GM12872 (cell line): Measurements from ENCODE around the gene SUSD1.

Source experiments
- TF ChIP-seq, protein P1 (sequence below): IDR thresholded peaks from 3 replicates; pipeline ENCODE4 v1.5.1; 2011; ENCODE audit warnings: low read depth, mild to moderate bottlenecking, low read length, moderate library complexity; ENCODE audit not compliant: insufficient read depth

The SUSD1 gene

DNA sequence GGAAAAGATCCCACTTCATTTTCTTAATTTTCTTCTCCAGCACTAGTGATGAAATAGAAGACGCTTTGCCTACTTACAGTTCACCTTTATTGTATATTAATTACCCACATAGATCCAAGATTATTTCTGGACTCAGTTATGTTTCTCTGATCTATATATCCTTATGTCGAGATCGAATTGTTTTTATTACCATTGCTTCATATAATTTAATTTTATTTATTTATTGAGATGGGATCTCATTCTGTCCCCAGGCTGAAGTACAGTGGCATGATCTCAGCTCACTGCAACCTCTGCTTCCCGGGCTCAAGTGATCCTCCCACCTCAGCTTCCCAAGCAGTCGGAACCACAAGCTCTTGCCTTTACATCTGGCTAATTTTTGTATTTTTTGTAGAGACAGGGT lies 157.2 kb downstream of the SUSD1 start:
- TF ChIP-seq, protein P1, sequence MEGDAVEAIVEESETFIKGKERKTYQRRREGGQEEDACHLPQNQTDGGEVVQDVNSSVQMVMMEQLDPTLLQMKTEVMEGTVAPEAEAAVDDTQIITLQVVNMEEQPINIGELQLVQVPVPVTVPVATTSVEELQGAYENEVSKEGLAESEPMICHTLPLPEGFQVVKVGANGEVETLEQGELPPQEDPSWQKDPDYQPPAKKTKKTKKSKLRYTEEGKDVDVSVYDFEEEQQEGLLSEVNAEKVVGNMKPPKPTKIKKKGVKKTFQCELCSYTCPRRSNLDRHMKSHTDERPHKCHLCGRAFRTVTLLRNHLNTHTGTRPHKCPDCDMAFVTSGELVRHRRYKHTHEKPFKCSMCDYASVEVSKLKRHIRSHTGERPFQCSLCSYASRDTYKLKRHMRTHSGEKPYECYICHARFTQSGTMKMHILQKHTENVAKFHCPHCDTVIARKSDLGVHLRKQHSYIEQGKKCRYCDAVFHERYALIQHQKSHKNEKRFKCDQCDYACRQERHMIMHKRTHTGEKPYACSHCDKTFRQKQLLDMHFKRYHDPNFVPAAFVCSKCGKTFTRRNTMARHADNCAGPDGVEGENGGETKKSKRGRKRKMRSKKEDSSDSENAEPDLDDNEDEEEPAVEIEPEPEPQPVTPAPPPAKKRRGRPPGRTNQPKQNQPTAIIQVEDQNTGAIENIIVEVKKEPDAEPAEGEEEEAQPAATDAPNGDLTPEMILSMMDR: no peak

DNA sequence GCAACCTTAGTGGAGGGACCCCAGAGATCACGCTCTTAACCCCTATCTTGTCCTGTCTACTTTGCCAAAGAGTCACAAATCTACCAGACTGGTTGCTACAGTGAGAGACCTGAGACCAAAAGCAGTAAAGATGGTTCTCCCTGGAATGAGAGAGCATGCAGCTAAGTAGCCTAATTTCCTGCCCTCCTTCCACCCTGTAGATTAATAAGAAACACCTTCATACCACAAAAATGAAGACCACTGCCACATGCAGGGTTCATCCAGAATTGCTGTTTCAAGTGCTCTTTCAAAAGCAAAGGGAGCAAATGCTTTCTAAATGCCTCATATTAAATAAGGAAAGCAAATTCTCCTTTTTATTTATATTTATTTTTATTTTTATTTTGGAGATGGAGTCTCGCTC lies 159.4 kb downstream of the SUSD1 start:
- TF ChIP-seq, protein P1: 0 out of 3 replicates have a peak, but pooled peaks have one; percentile 9

DNA sequence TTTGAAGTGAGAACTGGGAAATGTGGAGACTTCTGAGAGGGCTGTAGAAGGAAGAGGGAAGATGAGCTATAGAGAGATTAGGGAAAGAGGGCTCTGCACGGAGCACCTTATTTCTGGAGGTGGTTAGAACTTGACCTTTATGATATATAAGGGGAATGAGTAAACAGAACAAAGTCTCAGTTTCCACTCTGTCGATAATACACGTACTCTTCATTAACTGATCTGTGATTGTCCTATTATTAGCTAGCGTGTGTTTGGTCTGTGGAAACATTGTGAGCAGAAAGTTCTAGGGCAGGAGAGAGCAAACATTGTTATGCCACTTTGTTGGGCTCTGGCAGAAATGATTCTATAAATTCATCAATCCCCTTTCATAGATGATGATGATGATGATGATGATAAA lies 159.9 kb downstream of the SUSD1 start:
- TF ChIP-seq, protein P1: no peak

DNA sequence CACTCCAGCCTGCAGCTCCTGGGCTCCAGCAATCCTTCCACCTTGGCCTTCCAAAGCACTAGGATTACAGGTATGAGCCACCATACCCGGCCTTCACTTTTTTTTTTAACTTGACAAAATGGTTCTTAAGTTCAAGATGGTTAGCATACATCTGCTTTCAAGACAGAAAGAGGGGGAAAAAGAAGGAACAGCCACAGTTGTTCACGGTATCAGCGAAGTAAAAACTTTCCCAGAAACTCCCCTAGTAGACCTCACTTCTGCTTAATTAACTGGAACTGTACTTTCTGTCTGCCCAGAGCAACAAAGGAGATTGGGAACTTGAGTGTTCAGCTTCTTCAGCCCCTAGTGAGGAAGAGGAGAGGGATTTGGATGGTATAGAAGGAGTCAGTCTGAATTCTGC lies 161.8 kb downstream of the SUSD1 start:
- TF ChIP-seq, protein P1: no peak

DNA sequence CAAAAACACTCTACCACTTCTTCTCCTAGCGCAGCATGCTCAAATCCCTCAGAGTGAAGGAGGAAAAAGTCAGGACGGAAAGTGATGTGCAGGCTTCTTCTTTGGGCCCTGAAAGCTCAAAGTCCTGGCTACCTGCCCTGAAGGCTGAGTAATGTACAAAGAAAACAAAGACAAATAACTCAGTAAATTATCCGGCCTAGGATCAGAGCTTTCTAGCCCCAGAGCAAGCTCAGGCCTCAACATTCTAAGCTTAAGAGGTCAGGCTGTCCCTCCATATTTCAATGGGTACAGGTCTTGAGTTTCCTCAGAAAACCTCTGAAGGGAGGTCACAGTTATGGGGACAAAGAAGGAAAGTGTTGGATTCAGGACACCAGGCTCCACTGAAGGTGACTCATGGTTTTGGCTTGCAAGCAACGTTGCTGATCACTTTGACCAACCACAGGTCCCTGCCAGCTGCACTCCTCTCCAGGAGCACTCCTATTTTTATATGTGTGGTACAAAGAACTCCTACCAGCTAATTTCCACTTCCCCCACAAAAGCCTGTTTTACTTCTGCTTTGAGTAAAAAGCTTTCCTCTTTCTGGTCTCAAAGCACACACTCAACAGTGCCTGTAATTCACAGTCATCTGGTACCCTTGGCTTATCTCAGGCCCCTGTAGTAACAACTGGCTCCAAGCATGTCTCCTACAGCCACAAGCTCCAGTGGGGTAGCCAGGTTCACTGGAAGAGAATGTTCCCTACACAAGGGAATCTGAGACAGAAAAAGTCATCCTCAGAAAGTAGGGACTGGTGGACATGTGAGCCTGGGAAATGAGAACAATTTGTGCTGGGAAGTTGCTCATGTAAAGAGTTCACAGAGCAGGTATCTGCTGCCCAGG lies 162.8 kb downstream of the SUSD1 start:
- TF ChIP-seq, protein P1: no peak

DNA sequence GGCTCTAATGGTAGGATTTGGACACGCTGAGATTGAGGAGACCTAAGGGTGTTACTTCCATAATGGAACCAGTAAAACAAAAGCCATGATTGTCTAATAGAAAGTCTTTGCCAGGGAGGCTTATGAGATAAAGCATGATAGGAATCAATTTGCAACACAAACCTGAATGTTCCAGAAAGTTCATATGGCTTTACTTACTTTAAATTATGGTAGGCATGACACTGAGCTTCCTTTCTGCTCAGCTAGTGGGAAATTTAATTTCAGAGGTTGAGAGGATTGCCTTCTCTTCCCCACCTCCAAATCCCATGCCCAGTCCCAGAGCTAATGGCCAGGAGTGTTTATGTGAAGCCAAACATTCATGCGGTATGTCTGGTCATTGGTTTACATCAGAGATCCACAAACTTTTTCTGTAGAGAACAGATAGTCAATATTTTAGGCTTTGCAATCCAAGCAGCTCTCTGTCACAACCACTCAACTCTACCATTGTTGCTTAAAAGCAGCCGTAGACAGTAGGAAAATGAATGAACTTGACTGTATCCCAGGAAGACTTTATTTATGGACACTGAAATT lies 164.0 kb downstream of the SUSD1 start:
- TF ChIP-seq, protein P1: no peak

DNA sequence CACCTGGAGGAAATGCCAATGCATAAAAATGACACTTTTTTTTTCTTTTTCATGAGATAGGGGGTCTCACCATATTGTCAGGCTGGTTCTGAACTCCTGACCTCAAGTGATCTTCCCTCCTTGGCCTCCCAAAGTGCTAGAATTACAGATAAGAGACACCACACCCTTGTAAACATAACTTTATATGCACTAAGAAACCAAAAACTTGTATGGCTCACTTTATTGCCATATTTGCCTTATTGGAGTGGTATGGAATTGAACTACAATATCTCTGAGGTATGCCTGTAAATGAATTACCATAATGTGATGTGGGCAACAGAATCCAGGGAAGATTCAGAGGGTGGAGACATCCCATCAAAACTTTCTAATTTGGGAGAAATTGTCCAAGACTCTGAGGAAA lies 164.6 kb downstream of the SUSD1 start:
- TF ChIP-seq, protein P1: no peak
